M059J (cell line): ENCODE data around the gene PCNT. TPM values are rescaled to one million over a fixed set of nuclear protein-coding genes. Genes with fewer than 3 reads are reported as not detected.

Experiments
- DNase-seq: peaks from one replicate; pipeline ENCODE4 v3.0.0-alpha.2; 2012; ENCODE audit warnings: low read depth
- total RNA-seq: library from RNA; depleted of rRNA; stranded (reverse); fragments of >200 nt; shearing (Covaris generic); gene quantifications from 2 replicates; pipeline ENCODE4 v1.2.3, GENCODE V29; 2014

PCNT gene
- total RNA-seq, 1 experiment from 2014 or later: 29.0 TPM

GRCh38 chr21:46329796-46330195 lies 5.8 kb downstream of the PCNT start:
- no peak for DNase-seq

DNA sequence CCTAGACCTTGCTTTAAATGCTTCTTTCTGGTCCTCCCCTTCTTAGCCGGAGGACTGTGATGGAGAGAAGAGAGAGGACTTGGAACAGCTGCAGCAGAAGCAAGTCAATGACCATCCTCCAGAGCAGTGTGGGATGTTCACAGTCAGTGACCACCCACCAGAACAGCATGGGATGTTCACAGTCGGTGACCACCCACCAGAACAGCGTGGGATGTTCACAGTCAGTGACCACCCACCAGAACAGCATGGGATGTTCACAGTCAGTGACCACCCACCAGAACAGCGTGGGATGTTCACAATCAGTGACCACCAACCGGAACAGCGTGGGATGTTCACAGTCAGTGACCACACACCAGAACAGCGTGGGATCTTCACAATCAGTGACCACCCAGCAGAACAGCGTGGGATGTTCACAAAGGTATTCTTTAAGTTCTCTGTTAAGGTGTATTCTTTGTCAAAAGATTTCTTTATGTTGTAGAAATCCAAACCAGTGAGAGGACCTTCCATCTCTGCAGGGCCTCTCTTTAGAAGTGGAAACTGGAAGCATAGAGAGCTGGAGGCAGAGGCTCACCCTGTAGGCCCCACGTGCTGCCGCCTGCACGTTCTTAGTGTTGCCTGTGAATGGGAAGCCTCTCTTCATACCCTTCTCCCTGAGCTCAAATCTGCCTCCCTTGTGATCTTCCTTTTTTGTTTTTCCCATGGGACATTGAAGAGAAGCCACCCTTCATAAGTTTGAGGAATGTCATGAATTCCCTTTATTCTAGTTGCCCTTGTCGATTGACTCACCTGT lies 10.6 kb downstream of the PCNT start:
- no peak for DNase-seq

DNA sequence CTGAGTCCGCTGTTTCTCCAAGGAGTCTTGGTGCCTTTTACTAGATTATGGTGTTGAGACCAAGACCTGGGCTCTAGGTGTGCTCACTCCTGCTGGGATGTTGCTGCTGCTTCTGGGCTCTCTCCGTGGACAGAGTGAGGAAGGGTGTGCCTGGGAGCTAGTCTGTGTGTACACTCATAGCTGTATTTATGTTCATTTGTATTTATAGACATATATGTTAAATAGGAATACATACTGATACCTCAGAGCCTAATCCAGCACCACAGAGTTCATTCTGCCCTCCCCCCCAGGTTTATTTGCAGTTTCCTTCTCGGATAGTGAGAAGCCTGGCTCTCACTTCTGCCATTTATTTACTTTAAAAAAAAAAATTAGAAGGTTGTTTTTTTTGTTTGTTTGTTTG lies 12.6 kb downstream of the PCNT start:
- DNase-seq: no peak

DNA sequence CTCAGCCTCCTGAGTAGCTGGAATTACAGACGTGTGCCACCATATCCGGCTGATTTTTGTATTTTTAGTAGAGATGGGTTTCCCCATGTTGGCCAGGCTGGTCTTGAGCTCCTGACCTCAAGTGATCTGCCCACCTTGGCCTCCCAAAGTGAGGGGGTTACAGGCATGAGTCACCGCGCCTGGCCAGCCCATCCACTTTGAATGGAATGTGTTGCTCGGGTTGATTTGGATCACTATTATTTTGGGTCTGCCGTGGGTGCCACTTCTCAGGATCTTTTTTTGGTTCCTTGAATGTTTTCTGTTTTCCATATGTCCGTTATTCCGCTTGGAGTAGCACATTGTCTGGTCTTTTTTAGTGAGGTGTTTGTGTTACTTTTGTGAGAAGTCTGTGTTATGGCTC lies 17.0 kb downstream of the PCNT start:
- peak; percentile 35 for DNase-seq

DNA sequence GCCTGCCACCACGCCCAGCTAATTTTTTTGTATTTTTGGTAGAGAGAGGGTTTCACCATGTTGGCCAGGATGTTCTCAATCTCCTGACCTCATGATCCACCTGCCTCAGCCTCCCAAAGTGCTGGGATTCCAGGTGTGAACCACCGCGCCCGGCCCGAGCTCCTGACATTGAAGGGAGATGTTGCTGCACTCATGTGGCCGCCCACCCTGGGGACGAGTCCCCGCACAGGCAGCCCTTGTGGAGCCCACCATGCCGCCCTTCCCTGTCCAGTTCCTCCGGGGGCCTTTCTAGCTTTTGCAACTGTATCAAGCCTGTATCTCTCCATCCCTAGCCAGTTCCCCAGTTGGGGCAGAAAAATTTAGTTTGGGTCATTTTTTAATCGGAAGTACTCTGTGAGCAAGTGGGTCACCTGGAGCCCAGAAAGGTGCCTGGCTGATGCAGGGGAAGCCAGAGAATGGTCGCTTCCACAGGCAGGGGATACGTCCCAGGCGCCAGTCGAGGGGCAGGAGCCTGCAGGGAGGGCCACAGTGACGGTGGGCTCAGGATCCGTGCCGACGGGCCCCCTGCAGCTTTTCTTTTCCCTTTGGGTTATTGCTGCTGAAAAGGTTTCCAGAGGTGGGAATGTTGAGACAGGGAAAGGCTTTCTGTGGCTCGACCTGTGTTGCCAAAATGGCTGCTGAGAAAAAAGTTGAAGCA lies 20.4 kb downstream of the PCNT start:
- no peak for DNase-seq

- DNase-seq: no peak
These were observed 21.9 kb downstream of the PCNT start for GRCh38 chr21:46345861-46346260.

DNA sequence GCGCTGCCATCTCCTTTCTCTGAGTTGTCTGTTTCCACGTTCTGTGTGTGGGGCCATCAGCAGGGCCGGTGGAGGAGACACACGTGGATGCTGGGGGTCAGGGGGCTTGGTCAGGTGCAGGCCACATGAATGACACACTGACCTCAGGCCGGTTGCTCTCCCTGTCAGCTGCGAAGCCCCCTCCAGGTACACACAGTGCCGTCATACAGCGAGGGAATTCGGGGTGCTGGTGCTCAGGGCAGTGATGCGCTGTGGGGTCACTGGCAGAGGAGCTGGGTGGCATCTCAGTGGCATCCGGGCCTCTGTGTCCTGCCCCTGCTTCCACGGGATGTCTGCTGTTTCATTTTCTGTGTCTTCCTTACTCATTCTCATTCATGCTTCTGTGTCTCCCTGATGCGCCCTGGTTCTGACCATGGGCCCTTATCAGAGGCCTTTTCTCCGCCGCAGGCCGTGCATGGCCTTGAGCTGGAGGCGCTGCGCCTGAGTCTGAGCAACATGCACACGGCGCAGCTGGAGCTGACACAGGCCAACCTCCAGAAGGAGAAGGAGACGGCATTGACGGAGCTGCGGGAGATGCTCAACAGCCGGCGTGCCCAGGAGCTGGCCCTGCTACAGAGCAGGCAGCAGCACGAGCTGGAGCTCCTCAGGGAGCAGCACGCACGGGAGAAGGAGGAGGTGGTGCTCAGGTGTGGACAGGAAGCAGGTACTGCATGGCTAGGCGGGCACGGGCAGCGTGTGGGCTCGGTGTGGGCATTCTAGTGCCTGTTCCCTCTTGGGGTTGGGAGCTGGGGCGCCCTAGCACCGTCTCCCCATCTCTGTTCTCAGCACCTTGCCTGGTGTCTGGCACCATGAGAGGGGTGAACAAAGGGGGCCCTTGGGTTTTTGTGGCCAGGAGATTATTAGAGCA lies 22.6 kb downstream of the PCNT start:
- DNase-seq: no peak

- DNase-seq: no peak
These were observed 23.2 kb downstream of the PCNT start for GRCh38 chr21:46347203-46347550.

- DNase-seq: no peak
These were observed 23.9 kb downstream of the PCNT start for GRCh38 chr21:46347791-46348381.

GRCh38 chr21:46349134-46349760 lies 25.3 kb downstream of the PCNT start:
- DNase-seq: no peak

DNA sequence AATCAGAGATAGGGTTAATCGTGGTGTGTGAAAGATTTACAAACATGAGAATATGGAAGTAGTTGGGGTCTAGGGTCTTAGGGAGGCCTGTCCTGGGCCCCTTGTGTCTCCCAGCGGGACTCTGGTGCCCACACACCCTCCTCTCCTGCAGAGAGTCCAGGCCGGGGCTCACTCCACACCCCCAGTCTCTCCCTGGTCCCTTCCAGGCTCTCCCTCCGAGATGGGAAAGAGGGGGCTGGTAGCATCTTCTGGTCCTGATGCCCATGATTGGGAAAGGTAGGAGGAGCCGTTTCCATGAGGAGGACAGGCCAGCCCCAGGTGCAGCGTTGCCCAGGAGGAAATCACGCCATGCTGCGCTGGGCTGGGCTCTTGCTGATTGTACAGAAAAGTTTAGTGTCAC lies 26.6 kb downstream of the PCNT start:
- DNase-seq: no peak

- no peak for DNase-seq
These were observed 27.0 kb downstream of the PCNT start for GRCh38 chr21:46350981-46351380.

DNA sequence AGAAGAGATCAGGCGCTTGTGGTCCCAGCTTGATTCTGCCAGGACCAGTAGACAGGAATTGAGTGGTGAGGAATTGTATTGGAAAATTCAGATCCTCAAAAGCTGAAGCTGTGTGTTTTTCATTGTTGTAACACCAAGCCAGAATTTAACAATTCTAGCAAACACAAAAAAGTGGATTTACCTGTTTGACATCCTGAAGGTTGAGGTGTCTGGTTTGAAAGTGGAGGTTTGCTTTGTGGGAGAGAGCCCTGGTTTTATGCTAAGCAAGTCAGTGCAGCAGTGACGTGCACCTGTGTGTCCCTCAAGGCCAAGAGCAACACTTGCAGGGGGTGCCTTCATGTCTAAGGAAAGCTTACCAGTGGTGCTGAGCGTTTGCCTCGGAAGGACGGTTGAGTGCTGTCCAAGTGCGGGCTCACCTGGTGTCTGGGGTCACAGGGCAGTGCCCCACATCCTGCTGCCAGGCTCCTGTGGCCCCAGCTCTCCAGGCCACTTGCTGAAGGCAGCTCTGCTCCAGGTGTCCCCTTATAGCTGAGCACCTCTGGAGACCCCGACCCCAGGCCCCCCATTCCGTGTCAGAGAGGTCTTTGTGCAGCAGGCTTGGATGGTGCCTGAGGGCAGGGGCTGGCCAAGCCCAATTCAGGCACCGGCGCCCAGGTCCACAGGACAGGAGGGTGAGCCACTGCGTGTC lies 27.7 kb downstream of the PCNT start:
- DNase-seq: no peak

- no peak for DNase-seq
These were observed 28.2 kb downstream of the PCNT start for GRCh38 chr21:46352164-46352515.

DNA sequence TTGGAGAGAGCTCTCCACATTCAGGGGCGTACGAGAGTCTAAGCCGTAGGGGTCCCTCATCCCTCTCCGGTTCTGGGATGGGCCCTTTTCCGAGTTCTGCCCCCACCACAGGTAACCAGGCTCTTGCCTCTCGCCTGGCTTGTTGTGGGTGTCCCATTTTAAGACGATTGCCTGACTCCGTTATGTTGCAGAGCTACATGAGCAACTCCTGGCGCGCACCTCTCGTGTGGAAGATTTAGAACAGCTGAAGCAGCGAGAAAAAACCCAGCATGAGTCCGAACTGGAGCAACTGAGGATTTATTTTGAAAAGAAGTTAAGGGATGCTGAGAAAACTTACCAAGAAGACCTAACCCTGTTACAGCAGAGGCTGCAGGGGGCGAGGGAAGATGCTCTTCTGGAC lies 29.0 kb downstream of the PCNT start:
- DNase-seq: no peak

DNA sequence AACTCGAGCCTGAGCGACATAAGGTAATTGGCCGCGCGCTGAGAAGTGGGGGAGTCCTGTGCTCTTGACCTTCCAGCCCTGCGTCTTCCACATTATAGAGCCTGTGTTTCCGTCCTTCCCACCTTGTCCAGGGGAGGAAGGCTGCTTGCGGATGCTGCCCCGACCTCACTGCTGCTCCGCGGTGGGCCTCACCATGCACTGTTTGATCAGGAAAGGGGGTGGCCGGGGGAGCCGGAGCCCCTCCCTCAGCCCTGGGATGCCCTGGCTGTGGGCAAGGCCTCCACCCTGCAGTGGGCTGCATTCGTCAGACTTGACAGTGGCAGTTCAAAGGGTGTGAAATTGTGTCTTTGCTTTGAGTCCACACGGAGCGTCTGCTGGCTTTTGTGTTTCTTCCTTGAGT lies 30.1 kb downstream of the PCNT start:
- DNase-seq: no peak

GRCh38 chr21:46354518-46354917 lies 30.6 kb downstream of the PCNT start:
- DNase-seq: no peak

DNA sequence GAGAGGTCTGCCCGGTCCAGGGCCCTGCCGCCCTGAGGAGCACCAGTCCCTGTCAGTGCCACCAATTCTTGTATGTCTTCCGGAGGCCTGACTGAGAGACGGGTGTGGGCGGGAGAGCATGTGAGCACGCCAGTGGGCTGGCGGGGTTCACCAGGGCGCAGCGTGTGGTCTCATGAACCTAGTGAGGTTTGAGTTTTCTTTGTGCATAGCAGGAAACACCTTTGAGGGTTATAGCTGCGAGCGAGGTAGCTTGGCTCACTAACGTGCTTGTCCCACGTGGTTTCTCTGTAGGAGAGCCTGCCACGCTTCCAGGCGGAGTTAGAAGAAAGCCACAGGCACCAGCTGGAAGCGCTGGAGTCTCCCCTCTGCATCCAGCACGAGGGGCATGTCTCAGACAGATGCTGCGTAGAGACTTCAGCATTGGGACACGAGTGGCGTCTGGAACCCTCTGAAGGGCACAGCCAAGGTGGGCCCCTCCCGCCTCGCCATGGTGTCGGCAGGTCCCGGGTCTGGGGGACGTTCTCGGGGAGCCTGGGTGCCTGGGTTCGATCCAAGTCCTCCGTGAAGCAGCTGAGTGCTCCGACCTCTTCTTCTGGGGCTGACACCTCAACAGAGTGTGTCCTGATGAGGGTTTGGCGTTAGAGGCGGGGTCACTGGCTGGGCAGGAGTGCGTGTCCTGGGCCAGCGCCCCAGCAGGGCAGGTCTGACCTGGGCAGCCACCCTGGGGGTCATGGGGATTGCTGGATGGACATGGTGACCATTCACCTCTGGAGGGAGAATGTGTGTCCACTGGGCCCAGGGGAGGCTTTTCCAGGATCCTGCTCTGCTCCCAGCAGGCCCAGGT lies 31.4 kb downstream of the PCNT start:
- DNase-seq: no peak

DNA sequence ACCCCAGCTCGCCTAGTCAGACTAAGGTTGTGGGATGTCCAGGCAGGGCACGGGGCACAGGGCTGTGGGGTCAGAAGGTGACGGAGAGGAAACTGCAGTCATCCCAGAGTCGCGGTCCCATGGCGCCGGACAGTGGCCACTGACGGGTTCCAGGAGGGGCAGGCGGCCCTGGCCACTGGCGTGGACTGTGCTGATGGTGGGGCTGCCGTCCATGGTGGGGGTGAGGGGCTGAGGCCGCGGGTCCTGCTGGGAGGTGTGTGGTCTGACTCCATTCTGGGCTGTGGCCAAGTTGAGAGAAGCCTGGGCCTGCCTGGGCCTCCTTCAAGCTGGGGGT lies 32.0 kb downstream of the PCNT start:
- no peak for DNase-seq
